Measurements from ENCODE around the gene ATXN1. TPM values are rescaled to one million over a fixed set of nuclear protein-coding genes. Genes with fewer than 3 reads are reported as not detected.

ATXN1 gene
- polyA plus RNA-seq, 4 donors = 4.6 to 16.5 (median 5.9) TPM

DNA sequence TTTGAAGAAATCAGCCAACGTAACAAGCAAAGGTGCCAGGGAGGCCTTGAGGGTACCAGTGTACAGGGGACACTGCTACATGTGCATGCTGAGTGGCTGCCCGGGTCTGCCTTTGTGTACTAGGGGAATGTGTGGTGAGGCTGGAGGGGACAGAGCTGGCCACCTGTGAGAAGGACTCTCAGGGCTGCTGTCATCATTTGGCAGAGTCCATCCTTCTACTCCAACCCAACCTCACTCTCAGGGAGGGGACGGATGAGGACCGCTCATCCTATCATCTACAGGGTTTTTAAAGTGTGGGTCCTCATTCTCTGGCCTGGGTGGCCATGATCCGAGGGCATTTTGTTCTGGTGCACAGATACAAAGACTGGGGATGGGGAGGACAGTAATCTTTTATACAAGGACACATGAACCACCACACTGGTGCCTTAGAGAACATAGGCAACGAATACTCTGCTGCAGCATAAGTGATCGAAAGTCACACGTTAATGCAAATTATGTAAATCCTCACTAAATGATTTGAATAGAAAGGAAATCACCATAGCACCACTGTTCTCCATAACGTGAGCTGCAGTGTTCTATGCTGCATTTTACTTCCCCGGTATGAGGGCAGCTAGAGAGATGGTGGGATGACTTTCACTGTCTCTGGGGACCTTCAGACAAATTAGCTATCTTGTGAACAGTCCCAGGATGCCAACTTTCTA, 341.5 kb downstream of the ATXN1 start:
- FAIRE-seq = no peak
- DNase-seq = no peak
- H3K36me3 ChIP-seq (ENCODE audit: control insufficient read depth in 3 of 3, insufficient read depth in 2 of 3, low read depth in 1 of 3, low read length in 3 of 3) = peaks cover 0 to 4% (median 0%) of the 10 kb centered on the region in 3 donors
- H3K9me3 ChIP-seq (ENCODE audit: control insufficient read depth in 2 of 2, insufficient read depth in 1 of 2, low read depth in 1 of 2, low read length in 1 of 2) = no peaks in the 10 kb centered on the region
- H3K4me3 ChIP-seq (ENCODE audit: low read depth in 1 of 3, low read length in 3 of 3) = no peak overlapping the region
- H3K4me1 ChIP-seq (ENCODE audit: control insufficient read depth in 3 of 3, insufficient read depth in 2 of 3, low read depth in 1 of 3, low read length in 2 of 3) = peaks cover 5 to 8% (median 5%) of the 10 kb centered on the region in 3 donors
- H3K27ac ChIP-seq (ENCODE audit: low read depth in 1 of 3, low read length in 2 of 3) = peak overlapping the region in 1 of 3 donors; percentile 41
- 80 to 91% (median 90%) methylated on average over 10 of the region's 10 CpGs for WGBS, 3 donors
- no peaks in the 10 kb centered on the region for H3K27me3 ChIP-seq (ENCODE audit: control insufficient read depth in 3 of 3, insufficient read depth in 3 of 3, low read length in 3 of 3)

DNA sequence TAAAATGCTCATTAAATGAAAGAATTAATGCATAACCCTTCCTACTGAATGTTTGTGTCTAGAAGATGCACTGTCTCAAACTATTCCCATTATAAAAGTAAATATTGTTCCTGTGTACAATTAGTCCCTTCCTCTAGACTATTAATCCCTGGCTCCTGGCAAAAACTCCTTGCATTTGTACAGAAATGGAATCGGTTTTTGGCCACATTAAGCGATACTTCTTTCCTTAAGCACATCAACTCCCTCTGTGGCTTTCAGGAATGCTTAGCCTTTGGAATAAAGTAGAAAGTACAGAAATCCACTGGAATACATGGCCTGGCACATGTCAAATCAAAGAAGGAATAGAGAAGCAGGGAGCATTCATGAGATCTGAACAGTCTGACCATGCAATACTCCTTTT, 343.1 kb downstream of the ATXN1 start:
- FAIRE-seq (no peak), DNase-seq (no peak)
- no peaks in the 10 kb centered on the region for H3K9me3 ChIP-seq (ENCODE audit: control insufficient read depth in 2 of 2, insufficient read depth in 1 of 2, low read depth in 1 of 2, low read length in 1 of 2)
- H3K27me3 ChIP-seq (ENCODE audit: control insufficient read depth in 3 of 3, insufficient read depth in 3 of 3, low read length in 3 of 3) = no peaks in the 10 kb centered on the region
- 77 to 87% (median 87%) methylated on average over 2 of the region's 2 CpGs for WGBS, 3 donors
- peaks cover 0 to 4% (median 0%) of the 10 kb centered on the region in 3 donors for H3K36me3 ChIP-seq (ENCODE audit: control insufficient read depth in 3 of 3, insufficient read depth in 2 of 3, low read depth in 1 of 3, low read length in 3 of 3)
- H3K27ac ChIP-seq (ENCODE audit: low read depth in 1 of 3, low read length in 2 of 3) = no peak overlapping the region
- H3K4me3 ChIP-seq (ENCODE audit: low read depth in 1 of 3, low read length in 3 of 3) = no peak overlapping the region
- peaks cover 5 to 8% (median 7%) of the 10 kb centered on the region in 3 donors for H3K4me1 ChIP-seq (ENCODE audit: control insufficient read depth in 3 of 3, insufficient read depth in 2 of 3, low read depth in 1 of 3, low read length in 2 of 3)

DNA sequence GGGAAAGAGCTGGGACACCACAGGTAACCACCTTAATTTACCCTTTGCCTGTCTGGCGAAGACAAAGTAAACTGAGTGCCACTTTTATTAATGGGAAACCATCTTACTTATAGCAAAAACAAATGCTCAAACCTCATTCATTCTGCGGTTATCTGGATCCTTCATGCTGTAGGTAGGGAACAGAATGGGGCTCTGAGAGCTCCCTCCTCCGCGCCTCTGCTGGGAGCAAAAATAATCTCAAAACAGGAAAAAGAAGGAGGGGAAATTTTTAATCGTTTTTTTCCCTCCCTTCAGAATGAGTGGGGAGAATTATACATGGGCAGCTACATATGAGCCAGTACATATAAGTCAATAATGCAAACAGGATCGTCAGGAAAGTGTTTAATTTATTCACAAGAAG, 345.6 kb downstream of the ATXN1 start:
- H3K27ac ChIP-seq (ENCODE audit: low read depth in 1 of 3, low read length in 2 of 3) = no peak overlapping the region
- FAIRE-seq (no peak), DNase-seq (no peak)
- peaks cover 0 to 4% (median 0%) of the 10 kb centered on the region in 3 donors for H3K36me3 ChIP-seq (ENCODE audit: control insufficient read depth in 3 of 3, insufficient read depth in 2 of 3, low read depth in 1 of 3, low read length in 3 of 3)
- peaks cover 0 to 2% (median 0%) of the 10 kb centered on the region in 3 donors for H3K4me1 ChIP-seq (ENCODE audit: control insufficient read depth in 3 of 3, insufficient read depth in 2 of 3, low read depth in 1 of 3, low read length in 2 of 3)
- WGBS, 3 donors = 88 to 94% (median 92%) methylated on average over 6 of the region's 6 CpGs
- no peaks in the 10 kb centered on the region for H3K27me3 ChIP-seq (ENCODE audit: control insufficient read depth in 3 of 3, insufficient read depth in 3 of 3, low read length in 3 of 3)
- no peaks in the 10 kb centered on the region for H3K9me3 ChIP-seq (ENCODE audit: control insufficient read depth in 2 of 2, insufficient read depth in 1 of 2, low read depth in 1 of 2, low read length in 1 of 2)
- H3K4me3 ChIP-seq (ENCODE audit: low read depth in 1 of 3, low read length in 3 of 3) = no peak overlapping the region

DNA sequence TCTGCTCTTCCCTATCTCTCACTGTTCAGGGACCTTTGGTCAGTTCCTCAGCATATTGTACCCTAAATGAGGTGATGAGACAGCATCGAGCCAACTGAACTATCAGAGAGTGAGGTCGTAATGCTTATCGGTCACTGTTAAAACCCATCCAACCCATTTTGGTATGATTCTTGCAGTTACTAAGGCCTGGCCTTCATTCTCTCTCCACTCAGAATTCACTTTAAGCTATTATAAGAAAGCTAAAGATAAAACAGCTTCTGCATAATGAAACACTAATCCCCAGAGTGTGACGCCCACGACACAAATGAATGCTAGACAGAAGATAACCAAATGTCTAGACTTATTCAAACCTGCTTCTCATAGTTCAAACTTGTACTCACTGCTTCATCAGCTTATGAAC, 347.1 kb downstream of the ATXN1 start:
- Histone ChIP-seq H3K4me3 (ENCODE audit: low read depth in 1 of 3, low read length in 3 of 3) (no peak overlapping the region), H3K9me3 (ENCODE audit: control insufficient read depth in 2 of 2, insufficient read depth in 1 of 2, low read depth in 1 of 2, low read length in 1 of 2) (no peaks in the 10 kb centered on the region), H3K27me3 (ENCODE audit: control insufficient read depth in 3 of 3, insufficient read depth in 3 of 3, low read length in 3 of 3) (no peaks in the 10 kb centered on the region), H3K27ac (ENCODE audit: low read depth in 1 of 3, low read length in 2 of 3) (peak overlapping the region in 1 of 3 donors; percentile 22), H3K36me3 (ENCODE audit: control insufficient read depth in 3 of 3, insufficient read depth in 2 of 3, low read depth in 1 of 3, low read length in 3 of 3) (peaks cover 0 to 4% (median 0%) of the 10 kb centered on the region in 3 donors), H3K4me1 (ENCODE audit: control insufficient read depth in 3 of 3, insufficient read depth in 2 of 3, low read depth in 1 of 3, low read length in 2 of 3) (peaks cover 0 to 2% (median 0%) of the 10 kb centered on the region in 3 donors)
- FAIRE-seq (no peak), DNase-seq (no peak)
- 44 to 62% (median 57%) methylated on average over 5 of the region's 5 CpGs for WGBS, 3 donors

DNA sequence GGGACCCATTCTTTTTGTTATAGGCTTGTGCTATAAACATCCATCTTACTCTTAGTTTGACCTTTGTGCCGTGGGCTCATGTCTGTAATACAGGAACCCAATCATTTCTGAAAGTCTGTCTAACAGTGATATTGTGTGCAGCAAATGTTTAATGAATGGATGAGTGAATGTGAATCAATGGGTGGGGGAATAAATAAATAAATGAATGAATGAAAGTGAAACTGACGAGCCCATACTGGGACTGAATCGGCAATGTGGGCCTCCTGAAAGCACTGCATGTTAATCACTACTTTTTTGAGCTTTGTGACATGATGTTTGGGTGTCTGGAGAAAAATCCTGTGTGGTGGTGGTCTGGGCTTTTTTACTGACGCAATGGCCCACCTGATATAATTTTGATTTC, 347.9 kb downstream of the ATXN1 start:
- Histone ChIP-seq H3K27ac (ENCODE audit: low read depth in 1 of 3, low read length in 2 of 3) (peak overlapping the region in 1 of 3 donors; percentile 18), H3K4me1 (ENCODE audit: control insufficient read depth in 3 of 3, insufficient read depth in 2 of 3, low read depth in 1 of 3, low read length in 2 of 3) (peaks cover 0 to 2% (median 0%) of the 10 kb centered on the region in 3 donors), H3K9me3 (ENCODE audit: control insufficient read depth in 2 of 2, insufficient read depth in 1 of 2, low read depth in 1 of 2, low read length in 1 of 2) (no peaks in the 10 kb centered on the region), H3K36me3 (ENCODE audit: control insufficient read depth in 3 of 3, insufficient read depth in 2 of 3, low read depth in 1 of 3, low read length in 3 of 3) (peaks cover 0 to 4% (median 0%) of the 10 kb centered on the region in 3 donors), H3K27me3 (ENCODE audit: control insufficient read depth in 3 of 3, insufficient read depth in 3 of 3, low read length in 3 of 3) (no peaks in the 10 kb centered on the region), H3K4me3 (ENCODE audit: low read depth in 1 of 3, low read length in 3 of 3) (no peak overlapping the region)
- no peak for FAIRE-seq
- WGBS, 3 donors = 43 to 45% (median 43%) methylated on average over 4 of the region's 4 CpGs
- DNase-seq = no peak

DNA sequence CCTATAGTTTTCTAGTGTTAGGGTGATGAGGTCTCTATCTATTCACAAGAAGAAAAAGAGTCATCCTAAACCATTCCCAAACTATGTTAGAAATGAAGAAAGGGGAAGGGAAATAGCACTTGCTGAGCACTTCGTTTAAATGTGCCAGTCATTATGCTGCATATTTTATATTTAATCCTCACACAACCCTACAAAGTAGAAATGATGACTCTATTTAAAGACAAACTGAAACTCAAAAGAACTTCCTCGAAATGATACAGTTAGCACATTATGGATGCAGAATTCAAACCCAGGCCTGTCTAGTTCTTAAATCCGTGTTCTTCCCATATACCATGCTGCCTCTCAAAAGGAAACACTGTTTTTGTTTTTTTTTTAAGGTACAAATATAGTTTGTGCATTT, 348.3 kb downstream of the ATXN1 start:
- Histone ChIP-seq H3K4me1 (ENCODE audit: control insufficient read depth in 3 of 3, insufficient read depth in 2 of 3, low read depth in 1 of 3, low read length in 2 of 3) (peaks cover 0 to 2% (median 0%) of the 10 kb centered on the region in 3 donors), H3K27ac (ENCODE audit: low read depth in 1 of 3, low read length in 2 of 3) (no peak overlapping the region), H3K9me3 (ENCODE audit: control insufficient read depth in 2 of 2, insufficient read depth in 1 of 2, low read depth in 1 of 2, low read length in 1 of 2) (no peaks in the 10 kb centered on the region), H3K36me3 (ENCODE audit: control insufficient read depth in 3 of 3, insufficient read depth in 2 of 3, low read depth in 1 of 3, low read length in 3 of 3) (peaks cover 0 to 4% (median 0%) of the 10 kb centered on the region in 3 donors), H3K4me3 (ENCODE audit: low read depth in 1 of 3, low read length in 3 of 3) (no peak overlapping the region), H3K27me3 (ENCODE audit: control insufficient read depth in 3 of 3, insufficient read depth in 3 of 3, low read length in 3 of 3) (no peaks in the 10 kb centered on the region)
- whole genome bisulfite sequencing, 3 donors = 62 to 85% (median 69%) methylated on average over 3 of the region's 3 CpGs
- DNase-seq (no peak), FAIRE-seq (no peak)

DNA sequence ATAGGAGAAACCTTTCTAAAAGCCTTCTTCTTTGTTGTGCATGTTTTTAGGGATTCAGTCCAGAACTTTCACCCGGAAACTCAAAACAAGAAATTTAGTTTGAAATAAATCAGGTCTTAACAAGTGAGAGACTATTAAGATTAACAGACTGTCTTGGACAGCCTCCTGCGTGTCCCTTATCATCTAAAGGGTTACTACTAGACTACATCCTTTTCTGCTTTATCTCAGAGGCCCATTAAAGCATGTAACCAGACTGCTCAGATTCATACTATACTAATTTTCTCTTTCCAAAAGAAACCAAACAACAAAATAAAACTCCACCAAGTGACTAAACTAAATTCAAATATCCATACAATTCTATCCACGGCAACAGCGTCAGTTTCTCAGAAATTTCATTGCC, 349.1 kb downstream of the ATXN1 start:
- no peak overlapping the region for H3K4me3 ChIP-seq (ENCODE audit: low read depth in 1 of 3, low read length in 3 of 3)
- H3K9me3 ChIP-seq (ENCODE audit: control insufficient read depth in 2 of 2, insufficient read depth in 1 of 2, low read depth in 1 of 2, low read length in 1 of 2) = no peaks in the 10 kb centered on the region
- no peak overlapping the region for H3K27ac ChIP-seq (ENCODE audit: low read depth in 1 of 3, low read length in 2 of 3)
- 86 to 91% (median 90%) methylated on average over 4 of the region's 4 CpGs for WGBS, 3 donors
- no peak for FAIRE-seq
- H3K4me1 ChIP-seq (ENCODE audit: control insufficient read depth in 3 of 3, insufficient read depth in 2 of 3, low read depth in 1 of 3, low read length in 2 of 3) = peaks cover 0 to 2% (median 0%) of the 10 kb centered on the region in 3 donors
- H3K27me3 ChIP-seq (ENCODE audit: control insufficient read depth in 3 of 3, insufficient read depth in 3 of 3, low read length in 3 of 3) = no peaks in the 10 kb centered on the region
- peaks cover 0 to 10% (median 2%) of the 10 kb centered on the region in 3 donors for H3K36me3 ChIP-seq (ENCODE audit: control insufficient read depth in 3 of 3, insufficient read depth in 2 of 3, low read depth in 1 of 3, low read length in 3 of 3)
- DNase-seq = no peak

DNA sequence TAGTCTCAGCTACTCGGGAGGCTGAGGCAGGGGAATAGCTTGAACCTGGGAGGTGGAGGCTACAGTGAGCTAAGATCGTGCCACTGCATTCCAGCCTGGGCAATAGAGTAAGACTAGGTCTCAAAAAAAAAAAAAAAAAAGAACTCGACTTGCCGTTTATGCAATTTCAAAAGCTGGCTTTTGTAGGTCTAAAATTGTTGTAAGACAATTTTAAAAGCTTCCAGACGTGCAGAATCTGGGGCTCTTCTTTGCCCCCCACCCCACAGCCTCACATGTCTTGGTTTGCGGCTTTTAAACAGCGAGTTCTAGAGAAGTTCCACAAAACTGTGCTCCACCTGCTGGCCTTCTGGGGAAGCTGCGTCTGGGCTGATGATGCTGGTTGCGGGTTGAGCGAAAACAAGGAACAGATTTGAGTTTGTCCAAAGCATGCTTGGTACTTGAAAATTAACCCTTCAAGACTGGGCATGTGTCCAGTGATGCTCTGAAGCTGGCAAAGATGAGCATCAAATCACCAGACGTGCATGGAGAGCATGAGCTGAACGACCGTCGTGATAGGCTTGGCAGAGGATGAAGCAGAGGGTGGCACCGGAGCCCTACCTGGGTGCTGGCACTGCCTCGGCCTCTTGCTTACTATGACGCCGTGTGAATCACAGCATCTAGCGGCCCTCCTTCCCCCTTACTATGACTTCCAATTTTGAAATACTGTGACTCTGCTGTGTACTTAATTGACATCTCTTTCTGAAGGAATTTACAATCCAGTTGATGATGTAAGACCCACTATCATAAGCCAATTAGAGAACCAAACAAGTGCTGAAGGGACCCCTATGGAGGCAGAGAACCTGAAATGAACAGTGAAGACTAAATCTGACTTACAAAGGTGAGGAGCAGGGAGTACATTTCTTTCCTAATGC, 351.5 kb downstream of the ATXN1 start:
- Histone ChIP-seq H3K36me3 (ENCODE audit: control insufficient read depth in 3 of 3, insufficient read depth in 2 of 3, low read depth in 1 of 3, low read length in 3 of 3) (peaks cover 0 to 6% (median 2%) of the 10 kb centered on the region in 3 donors), H3K27me3 (ENCODE audit: control insufficient read depth in 3 of 3, insufficient read depth in 3 of 3, low read length in 3 of 3) (no peaks in the 10 kb centered on the region), H3K4me3 (ENCODE audit: low read depth in 1 of 3, low read length in 3 of 3) (no peak overlapping the region), H3K27ac (ENCODE audit: low read depth in 1 of 3, low read length in 2 of 3) (no peak overlapping the region), H3K9me3 (ENCODE audit: control insufficient read depth in 2 of 2, insufficient read depth in 1 of 2, low read depth in 1 of 2, low read length in 1 of 2) (no peaks in the 10 kb centered on the region), H3K4me1 (ENCODE audit: control insufficient read depth in 3 of 3, insufficient read depth in 2 of 3, low read depth in 1 of 3, low read length in 2 of 3) (peaks cover 0 to 2% (median 2%) of the 10 kb centered on the region in 3 donors)
- DNase-seq (peak; percentile 52 to 61), FAIRE-seq (no peak)
- WGBS, 3 donors = 53 to 58% (median 54%) methylated on average over 19 of the region's 19 CpGs

All from small intestine (tissue), 7 donors.